GM04504 (cell line): Measurements from ENCODE around the gene FCHO2.

ENCODE experiments used
- DNase-seq: peaks from one replicate; pipeline ENCODE4 v3.0.0-alpha.2; 2012; ENCODE audit warnings: low read depth

Gene FCHO2

GRCh38 chr5:73135429-73136054 is 179.7 kb downstream of the FCHO2 start:
- DNase-seq, result no peak

GRCh38 chr5:73136055-73136562 is 180.3 kb downstream of the FCHO2 start:
- no peak for DNase-seq

- no peak for DNase-seq
Observed at GRCh38 chr5:73137563-73138530, 182.0 kb downstream of the FCHO2 start.

- no peak for DNase-seq
Observed at GRCh38 chr5:73139485-73139884, 183.6 kb downstream of the FCHO2 start.
